HCT116 (cell line): ENCODE results near the gene CPNE9. TPM values are rescaled to one million over a fixed set of nuclear protein-coding genes. Genes with fewer than 3 reads are reported as not detected.

Experiments
- ATAC-seq: fragments of 200-7000 bp; cut with Tn5 transposase; 2 replicates; pipeline ENCODE4 v1.9.1; 2020; ENCODE audit warnings: mild to moderate bottlenecking, moderate library complexity
- BruUV-seq: library from RNA; stranded (reverse); fragments of 400-500 nt; replicated peaks from 2 replicates; lab custom pipeline; 2021; lab: Mats Ljungman, UMichigan
- CTCF ChIA-PET: fragments of 300-600 bp; sonication (Branson Sonifier 250); formaldehyde crosslinking; loops from one replicate; lab custom pipeline; 2021; ENCODE audit warnings: antibody characterized with exemption; lab: Charles Lee
- POLR2A ChIA-PET: fragments of 300-600, 350-600 bp; sonication (Branson Sonifier 250); formaldehyde crosslinking; loops from one replicate; lab custom pipeline; 2021; ENCODE audit warnings: antibody characterized with exemption; lab: Charles Lee
- RAD21 ChIA-PET, 2 experiments: fragments of 300-600 bp; sonication (Branson Sonifier 250); formaldehyde crosslinking; loops; one replicate each; lab custom pipeline; 2023; ENCODE audit warnings: low total read pairs in 2 of 2; ENCODE audit not compliant: uncharacterized antibody in 2 of 2, unreplicated experiment in 2 of 2, low non-redundant PET in 1 of 2; lab: Charles Lee
- DNase-seq: peaks from one replicate; pipeline ENCODE4 v3.0.0-alpha.2; 2010; ENCODE audit warnings: low read depth, low spot score
- H2AFZ ChIP-seq: fragments of 200-600 bp; shearing (Covaris generic), sonication (generic); 2 replicates; pipeline ENCODE4 v1.6.1; 2017; ENCODE audit warnings: low read depth, mixed run types, mixed read lengths, antibody characterized with exemption, low read length; ENCODE audit not compliant: poor library complexity, severe bottlenecking
- H3K27ac ChIP-seq: 2 replicates; pipeline ENCODE4 v1.5.1; 2012; ENCODE audit warnings: low read depth, low read length
- H3K27me3 ChIP-seq: fragments of 200-600 bp; sonication (generic); 2 replicates; pipeline ENCODE4 v1.6.1; 2016; ENCODE audit warnings: mixed run types, low read length, mixed read lengths; ENCODE audit not compliant: insufficient read depth
- H3K36me3 ChIP-seq, 2 experiments: fragments of 200-500 bp in 1 of 2; fragments of 200-600 bp in 1 of 2; sonication (Bioruptor generic) in 1 of 2; sonication (generic) in 1 of 2; 2 replicates each; pipeline versions ENCODE4 v1.5.1 to v1.6.1; 2014 to 2016; ENCODE audit warnings: low read length in 2 of 2, inconsistent platforms in 1 of 2, mixed read lengths in 1 of 2, mixed run types in 1 of 2; ENCODE audit not compliant: insufficient read depth in 2 of 2, control insufficient read depth in 1 of 2
- H3K4me1 ChIP-seq, 2 experiments: fragments of 200-600 bp in 1 of 2; sonication (generic) in 1 of 2; 2 replicates each; pipeline versions ENCODE4 v1.5.1 to v1.6.1; 2012 to 2017; ENCODE audit warnings: low read length in 2 of 2, inconsistent platforms in 1 of 2, mild to moderate bottlenecking in 1 of 2, mixed read lengths in 1 of 2, mixed run types in 1 of 2, moderate library complexity in 1 of 2; ENCODE audit not compliant: insufficient read depth in 2 of 2, control insufficient read depth in 1 of 2
- H3K4me2 ChIP-seq: fragments of 200-600 bp; sonication (generic); 2 replicates; pipeline ENCODE4 v1.6.1; 2017; ENCODE audit warnings: mixed run types, low read length, mixed read lengths
- H3K4me3 ChIP-seq, 2 experiments: fragments of 200-600 bp in 1 of 2; sonication (generic) in 1 of 2; replicated peaks in 1 of 2; 2 replicates each; pipeline ENCODE4 v1.5.1; 2011 to 2016; ENCODE audit warnings: low read length in 2 of 2, control low read depth in 1 of 2, low read depth in 1 of 2, mild to moderate bottlenecking in 1 of 2, mixed read lengths in 1 of 2, mixed run types in 1 of 2
- H3K79me2 ChIP-seq: fragments of 200-600 bp; sonication (generic); 2 replicates; pipeline ENCODE4 v1.6.1; 2017; ENCODE audit warnings: mild to moderate bottlenecking, mixed run types, low read length, moderate library complexity, mixed read lengths; ENCODE audit not compliant: insufficient read depth
- H3K9ac ChIP-seq: fragments of 200-600 bp; sonication (generic); 2 replicates; pipeline ENCODE4 v1.6.1; 2016; ENCODE audit warnings: low read length, mixed read lengths
- H3K9me2 ChIP-seq: fragments of 200-600 bp; sonication (generic), shearing (Covaris generic); 2 replicates; pipeline ENCODE4 v1.6.1; 2017; ENCODE audit warnings: mixed run types, mild to moderate bottlenecking, moderate library complexity; ENCODE audit not compliant: insufficient read depth
- H3K9me3 ChIP-seq, 2 experiments: fragments of 200-500 bp in 1 of 2; fragments of 200-600 bp in 1 of 2; sonication (Bioruptor generic) in 1 of 2; sonication (generic) in 1 of 2; 2 replicates each; pipeline ENCODE4 v1.6.1; 2014 to 2017; ENCODE audit warnings: low read length in 2 of 2, mixed read lengths in 2 of 2, inconsistent platforms in 1 of 2, low read depth in 1 of 2, mild to moderate bottlenecking in 1 of 2, mixed run types in 1 of 2, moderate library complexity in 1 of 2; ENCODE audit not compliant: control insufficient read depth in 1 of 2, insufficient read depth in 1 of 2
- H4K20me1 ChIP-seq: fragments of 200-600 bp; sonication (generic), shearing (Covaris generic); 2 replicates; pipeline ENCODE4 v1.6.1; 2017; ENCODE audit warnings: mixed run types, mild to moderate bottlenecking, moderate library complexity; ENCODE audit not compliant: insufficient read depth
- CEBPB ChIP-seq: IDR thresholded peaks from 2 replicates; pipeline ENCODE4 v1.6.1; 2012; ENCODE audit warnings: low read depth
- EZH2 ChIP-seq: fragments of 200-600 bp; sonication (generic); IDR thresholded peaks from 2 replicates; pipeline ENCODE4 v1.6.1; 2017; ENCODE audit warnings: antibody characterized with exemption, mixed run types
- EZH2phosphoT487 ChIP-seq: fragments of 200-600 bp; IDR thresholded peaks from 2 replicates; pipeline ENCODE4 v1.6.1; 2018; ENCODE audit warnings: antibody characterized with exemption, borderline replicate concordance
- FOSL1 ChIP-seq: IDR thresholded peaks from 2 replicates; pipeline ENCODE4 v1.6.1; 2012; ENCODE audit warnings: low read depth
- JUND ChIP-seq: IDR thresholded peaks from 2 replicates; pipeline ENCODE4 v1.6.1; 2012
- MAX ChIP-seq: IDR thresholded peaks from 2 replicates; pipeline ENCODE4 v1.6.1; 2012
- POLR2A ChIP-seq: IDR thresholded peaks from 2 replicates; pipeline ENCODE4 v1.7.0; 2011; ENCODE audit warnings: borderline replicate concordance; ENCODE audit not compliant: insufficient read depth, insufficient read length; ENCODE audit errors: extremely low read depth
- POLR2AphosphoS5 ChIP-seq: IDR thresholded peaks from 2 replicates; pipeline ENCODE4 v1.6.1; 2011; ENCODE audit warnings: mild to moderate bottlenecking, low read depth, low read length, moderate library complexity
- REST ChIP-seq: IDR thresholded peaks from 2 replicates; pipeline ENCODE4 v1.6.1; 2012; ENCODE audit warnings: low read depth
- TCF7L2 ChIP-seq: IDR thresholded peaks from 2 replicates; pipeline ENCODE4 v1.7.0; 2011; ENCODE audit warnings: borderline replicate concordance, inconsistent platforms; ENCODE audit not compliant: insufficient read depth, insufficient read length; ENCODE audit errors: extremely low read depth
- ZBTB33 ChIP-seq: IDR thresholded peaks from 2 replicates; pipeline ENCODE4 v1.6.1; 2011; ENCODE audit warnings: mild to moderate bottlenecking, low read length, moderate library complexity; ENCODE audit not compliant: insufficient replicate concordance; ENCODE audit errors: extremely low read depth
- intact Hi-C: fragments of 100-400 bp; cut with micrococcal nuclease; formaldehyde crosslinking; loops from 2 replicates; pipeline ENCODE4 v1.10.0; 2022
- total RNA-seq: library from RNA; stranded (reverse); gene quantifications from one replicate; pipeline ENCODE4 v1.2.1, GENCODE V29; 2021; ENCODE audit not compliant: unreplicated experiment
- TF ChIP-seq, protein P1 (sequence below), 3 experiments: fragments of 200-600 bp in 1 of 3; sonication (generic) in 1 of 3; IDR thresholded peaks in 2 of 3; conservative IDR thresholded peaks in 1 of 3; 2 replicates each; pipeline ENCODE4 v1.5.1; 2012 to 2017; ENCODE audit warnings: low read depth in 2 of 3, low read length in 2 of 3, antibody characterized with exemption in 1 of 3, borderline replicate concordance in 1 of 3, control low read depth in 1 of 3, mild to moderate bottlenecking in 1 of 3, mixed read lengths in 1 of 3, mixed run types in 1 of 3, moderate library complexity in 1 of 3; ENCODE audit not compliant: insufficient read depth in 1 of 3
- TF ChIP-seq, protein P2 (sequence below): IDR thresholded peaks from 2 replicates; pipeline ENCODE4 v1.6.1; 2012

The CPNE9 gene
- total RNA-seq, 1 experiment from 2014 or later = 0.98 TPM

DNA sequence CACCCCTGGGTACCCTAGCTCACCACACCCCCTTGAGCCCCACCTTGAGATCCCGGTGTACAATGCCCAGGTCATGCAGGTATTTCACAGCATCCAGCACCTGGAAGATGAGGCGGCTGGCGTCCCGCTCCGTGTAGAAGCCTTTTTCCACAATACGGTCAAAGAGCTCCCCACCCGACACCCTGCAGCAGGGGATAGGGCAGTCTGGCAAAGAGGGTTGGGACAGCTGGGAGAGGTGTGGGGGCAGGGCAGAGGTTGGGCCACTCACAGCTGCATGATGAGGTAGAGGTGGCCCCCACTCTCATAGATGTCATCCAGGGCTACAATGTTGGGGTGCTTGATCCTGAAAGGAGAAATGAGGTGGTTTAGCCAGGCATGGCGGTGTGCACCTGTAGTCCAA lies 59.2 kb downstream of the CPNE9 start (continued):
- TF ChIP-seq POLR2AphosphoS5 (no peak), EZH2 (no peak)

GRCh38 chr3:9765865-9766264 lies 62.2 kb downstream of the CPNE9 start:
- Histone ChIP-seq H3K79me2 (peaks cover 7% of the 10 kb centered on the region; the same call in 1 of the 2 replicates), H3K27me3 (no peaks in the 10 kb centered on the region), H3K9me2 (no peaks in the 10 kb centered on the region), H2AFZ (no peak overlapping the region), H3K27ac (no peak overlapping the region), H3K9ac (no peak overlapping the region), H3K9me3 (no peaks in the 10 kb centered on the region)
- CTCF ChIA-PET = no interaction called here
- RAD21 ChIA-PET = no interaction called here
- TF ChIP-seq, protein P1, sequence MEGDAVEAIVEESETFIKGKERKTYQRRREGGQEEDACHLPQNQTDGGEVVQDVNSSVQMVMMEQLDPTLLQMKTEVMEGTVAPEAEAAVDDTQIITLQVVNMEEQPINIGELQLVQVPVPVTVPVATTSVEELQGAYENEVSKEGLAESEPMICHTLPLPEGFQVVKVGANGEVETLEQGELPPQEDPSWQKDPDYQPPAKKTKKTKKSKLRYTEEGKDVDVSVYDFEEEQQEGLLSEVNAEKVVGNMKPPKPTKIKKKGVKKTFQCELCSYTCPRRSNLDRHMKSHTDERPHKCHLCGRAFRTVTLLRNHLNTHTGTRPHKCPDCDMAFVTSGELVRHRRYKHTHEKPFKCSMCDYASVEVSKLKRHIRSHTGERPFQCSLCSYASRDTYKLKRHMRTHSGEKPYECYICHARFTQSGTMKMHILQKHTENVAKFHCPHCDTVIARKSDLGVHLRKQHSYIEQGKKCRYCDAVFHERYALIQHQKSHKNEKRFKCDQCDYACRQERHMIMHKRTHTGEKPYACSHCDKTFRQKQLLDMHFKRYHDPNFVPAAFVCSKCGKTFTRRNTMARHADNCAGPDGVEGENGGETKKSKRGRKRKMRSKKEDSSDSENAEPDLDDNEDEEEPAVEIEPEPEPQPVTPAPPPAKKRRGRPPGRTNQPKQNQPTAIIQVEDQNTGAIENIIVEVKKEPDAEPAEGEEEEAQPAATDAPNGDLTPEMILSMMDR (IDR thresholded peaks at IDR 0.05 in 2 of 3, conservative IDR thresholded peaks at IDR 0.05 in 1 of 3; ENCODE audit: borderline replicate concordance in 1 of 3, insufficient read depth in 1 of 3, low read depth in 2 of 3, low read length in 2 of 3) = no peak
- TF ChIP-seq EZH2phosphoT487 (no peak), TCF7L2 (no peak), MAX (no peak), JUND (no peak), ZBTB33 (no peak), FOSL1 (no peak), REST (no peak), CEBPB (no peak), POLR2A (no peak)
- TF ChIP-seq, protein P2, sequence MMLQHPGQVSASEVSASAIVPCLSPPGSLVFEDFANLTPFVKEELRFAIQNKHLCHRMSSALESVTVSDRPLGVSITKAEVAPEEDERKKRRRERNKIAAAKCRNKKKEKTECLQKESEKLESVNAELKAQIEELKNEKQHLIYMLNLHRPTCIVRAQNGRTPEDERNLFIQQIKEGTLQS = no peak
- TF ChIP-seq, all 23 proteins: peak for 0
- POLR2A ChIA-PET = no interaction called here
- Histone ChIP-seq H3K4me3 (no peak overlapping the region), H4K20me1 (no peaks in the 10 kb centered on the region), H3K4me1 (peaks cover 4 to 24% of the 10 kb centered on the region in 2 experiments), H3K36me3 (peaks cover 2 to 7% of the 10 kb centered on the region in 2 experiments; a peak in 2 of 4 replicates), H3K4me2 (no peak overlapping the region)
- ATAC-seq (no peak), DNase-seq (no peak)
- intact Hi-C loops = no loop called here
- no TSS peak for BruUV-seq
